PC-9 (cell line): ENCODE measurements around the gene CD226. TPM values are rescaled to one million over a fixed set of nuclear protein-coding genes. Genes with fewer than 3 reads are reported as not detected.
"Not testable (repeated sequence)": the region's sequence is repeated elsewhere in the genome, so short reads cannot be mapped to it uniquely, and the experiment has no call there.

Experiments
- BruUV-seq: library from RNA; stranded (reverse); fragments of 400-500 nt; replicated peaks from 2 replicates; lab custom pipeline; 2021; lab: Mats Ljungman, UMichigan
- CTCF ChIA-PET: fragments of 300-600 bp; sonication (Branson Sonifier 250); formaldehyde crosslinking; loops from one replicate; lab custom pipeline; 2022; ENCODE audit warnings: antibody characterized with exemption; lab: Charles Lee
- POLR2A ChIA-PET: fragments of 300-600 bp; sonication (Branson Sonifier 250); formaldehyde crosslinking; loops from one replicate; lab custom pipeline; 2022; ENCODE audit warnings: antibody characterized with exemption; ENCODE audit not compliant: unreplicated experiment; lab: Charles Lee
- DNase-seq, 2 experiments: peaks; one replicate each; pipeline versions ENCODE4 v3.0.0 to v3.0.0-alpha.2; 2015 to 2022; ENCODE audit warnings: mixed read lengths in 1 of 2
- H2AFZ ChIP-seq: fragments of 200-600 bp; sonication (generic); 2 replicates; pipeline ENCODE4 v1.8.1; 2017; ENCODE audit warnings: antibody characterized with exemption
- H3F3A ChIP-seq: fragments of 200-600 bp; sonication (generic); 2 replicates; pipeline ENCODE4 v1.8.1; 2017; ENCODE audit warnings: antibody characterized with exemption, mild to moderate bottlenecking, low read depth; ENCODE audit not compliant: insufficient read depth
- H3K27ac ChIP-seq: fragments of 200-600 bp; sonication (generic); 2 replicates; pipeline ENCODE4 v1.6.1; 2016; ENCODE audit warnings: mixed run types
- H3K27me3 ChIP-seq: fragments of 200-600 bp; sonication (generic); 2 replicates; pipeline ENCODE4 v1.6.1; 2016; ENCODE audit warnings: low read depth, mixed run types; ENCODE audit not compliant: insufficient read depth
- H3K36me3 ChIP-seq: fragments of 200-600 bp; sonication (generic); 2 replicates; pipeline ENCODE4 v1.6.1; 2016; ENCODE audit warnings: low read depth, mixed run types
- H3K4me1 ChIP-seq: fragments of 200-600 bp; sonication (generic); replicated peaks from 2 replicates; pipeline ENCODE4 v1.6.1; 2016; ENCODE audit warnings: mixed run types; ENCODE audit not compliant: insufficient read depth
- H3K4me2 ChIP-seq: fragments of 200-600 bp; sonication (generic); 2 replicates; pipeline ENCODE4 v1.6.1; 2017; ENCODE audit warnings: mixed run types
- H3K4me3 ChIP-seq: fragments of 200-600 bp; sonication (generic); 2 replicates; pipeline ENCODE4 v1.6.1; 2016; ENCODE audit warnings: mixed run types
- H3K79me2 ChIP-seq: fragments of 200-600 bp; sonication (generic); 2 replicates; pipeline ENCODE4 v1.6.1; 2017; ENCODE audit warnings: low read depth, mixed run types
- H3K9me2 ChIP-seq: fragments of 200-600 bp; sonication (generic); 2 replicates; pipeline ENCODE4 v1.8.1; 2017; ENCODE audit warnings: mild to moderate bottlenecking; ENCODE audit not compliant: insufficient read depth
- H3K9me3 ChIP-seq: fragments of 200-600 bp; sonication (generic); 2 replicates; pipeline ENCODE4 v1.8.1; 2016; ENCODE audit warnings: low read depth; ENCODE audit not compliant: insufficient read depth
- H4K20me1 ChIP-seq: fragments of 200-600 bp; sonication (generic); 2 replicates; pipeline ENCODE4 v1.8.1; 2017; ENCODE audit not compliant: insufficient read depth
- CTCF ChIP-seq: fragments of 200-600 bp; sonication (generic); conservative IDR thresholded peaks from 2 replicates; pipeline ENCODE4 v1.6.1; 2017; ENCODE audit warnings: mixed run types, antibody characterized with exemption, mild to moderate bottlenecking, moderate library complexity
- EZH2 ChIP-seq: fragments of 200-600 bp; sonication (generic); IDR thresholded peaks from 2 replicates; pipeline ENCODE4 v1.8.0; 2017; ENCODE audit warnings: antibody characterized with exemption, low read depth
- intact Hi-C: fragments of 100-400 bp; cut with micrococcal nuclease; formaldehyde crosslinking; loops from one replicate; pipeline ENCODE4 v1.10.0; 2022; ENCODE audit not compliant: unreplicated experiment
- total RNA-seq: library from RNA; stranded (reverse); gene quantifications from 2 replicates; pipeline ENCODE4 v1.2.3, GENCODE V29; 2021

Gene CD226
- total RNA-seq, 1 experiment from 2014 or later = 0.13 TPM

GRCh38 chr18:69866212-69866611 lies 81.5 kb downstream of the CD226 start:
- no peaks in the 10 kb centered on the region for H3K79me2 ChIP-seq
- ChIA-PET POLR2A (interaction anchor here (0.7 kb wide), 1 partner anchor 133 kb away, joined by 4 read pairs; no protein-coding TSS in a partner anchor), CTCF (no interaction called here)
- H3K9me2 ChIP-seq = peaks cover 3% of the 10 kb centered on the region; the same call in 1 of the 2 replicates
- no peak for DNase-seq
- H3K36me3 ChIP-seq = no peaks in the 10 kb centered on the region
- no peak overlapping the region for H3K27ac ChIP-seq
- no peaks in the 10 kb centered on the region for H3K27me3 ChIP-seq
- no peak overlapping the region for H3K4me3 ChIP-seq
- H3F3A ChIP-seq = no peaks in the 10 kb centered on the region
- TF ChIP-seq EZH2 (no peak), CTCF (no peak)
- no peaks in the 10 kb centered on the region for H4K20me1 ChIP-seq
- H2AFZ ChIP-seq = no peak overlapping the region
- intact Hi-C loops = no loop called here
- no peaks in the 10 kb centered on the region for H3K4me1 ChIP-seq
- no TSS peak for BruUV-seq
- no peaks in the 10 kb centered on the region for H3K9me3 ChIP-seq
- H3K4me2 ChIP-seq = no peak overlapping the region

GRCh38 chr18:69865776-69866175 lies 81.9 kb downstream of the CD226 start:
- no peak overlapping the region for H3K4me3 ChIP-seq
- ChIA-PET CTCF (no interaction called here), POLR2A (interaction anchor here (0.7 kb wide), 1 partner anchor 133 kb away, joined by 4 read pairs; no protein-coding TSS in a partner anchor)
- no peak overlapping the region for H3K27ac ChIP-seq
- no peaks in the 10 kb centered on the region for H3K36me3 ChIP-seq
- peaks cover 3% of the 10 kb centered on the region; the same call in 1 of the 2 replicates for H3K9me2 ChIP-seq
- no peaks in the 10 kb centered on the region for H3K27me3 ChIP-seq
- H3K4me2 ChIP-seq = no peak overlapping the region
- H3K4me1 ChIP-seq = no peaks in the 10 kb centered on the region
- H3F3A ChIP-seq = no peaks in the 10 kb centered on the region
- intact Hi-C loops = no loop called here
- TF ChIP-seq EZH2 = no peak
- no peak for TF ChIP-seq CTCF
- H3K9me3 ChIP-seq = no peaks in the 10 kb centered on the region
- H4K20me1 ChIP-seq = no peaks in the 10 kb centered on the region
- H2AFZ ChIP-seq = no peak overlapping the region
- DNase-seq = no peak
- no peaks in the 10 kb centered on the region for H3K79me2 ChIP-seq
- no TSS peak for BruUV-seq

- BruUV-seq, H3K27ac ChIP-seq, H3K79me2 ChIP-seq, H3K9me3 ChIP-seq, DNase-seq, H3K4me2 ChIP-seq, intact Hi-C loops, H4K20me1 ChIP-seq, H3K27me3 ChIP-seq, H3K4me3 ChIP-seq, POLR2A ChIA-PET, H2AFZ ChIP-seq, H3F3A ChIP-seq, H3K4me1 ChIP-seq, CTCF ChIA-PET, H3K9me2 ChIP-seq, H3K36me3 ChIP-seq: not testable (repeated sequence)
These were observed 82.9 kb downstream of the CD226 start for GRCh38 chr18:69864802-69865201.

GRCh38 chr18:69858897-69859296 lies 88.8 kb downstream of the CD226 start:
- Histone ChIP-seq H3K4me2 (no peak overlapping the region), H3F3A (no peaks in the 10 kb centered on the region), H3K79me2 (no peaks in the 10 kb centered on the region), H3K36me3 (no peaks in the 10 kb centered on the region), H3K4me3 (no peak overlapping the region), H3K9me3 (no peaks in the 10 kb centered on the region; the same call in 1 of the 2 replicates), H3K27ac (no peak overlapping the region), H3K9me2 (no peaks in the 10 kb centered on the region), H3K4me1 (no peaks in the 10 kb centered on the region), H4K20me1 (no peaks in the 10 kb centered on the region), H3K27me3 (no peaks in the 10 kb centered on the region), H2AFZ (no peak overlapping the region)
- TF ChIP-seq CTCF (no peak), EZH2 (no peak)
- ChIA-PET POLR2A (no interaction called here), CTCF (no interaction called here)
- BruUV-seq = no TSS peak
- no peak for DNase-seq
- intact Hi-C loops = no loop called here
